GM23338 (cell line): ENCODE results near the gene FRMD1. TPM values are rescaled to one million over a fixed set of nuclear protein-coding genes. Genes with fewer than 3 reads are reported as not detected.

Experiments
- ATAC-seq: fragments of 200-7000 bp; cut with Tn5 transposase; 3 replicates; pipeline ENCODE4 v1.9.1; 2020
- DNase-seq: peaks from one replicate; pipeline ENCODE4 v3.0.0-alpha.2; 2015; ENCODE audit warnings: low spot score
- H2AFZ ChIP-seq: fragments of 200-600 bp; sonication (generic); 2 replicates; pipeline ENCODE4 v1.8.0; 2016; ENCODE audit warnings: antibody characterized with exemption, mild to moderate bottlenecking, moderate library complexity
- H3F3A ChIP-seq: fragments of 200-600 bp; sonication (generic); replicated peaks from 2 replicates; pipeline ENCODE4 v1.8.0; 2017; ENCODE audit warnings: antibody characterized with exemption, mixed run types, low read depth
- H3K27ac ChIP-seq: fragments of 200-600 bp; sonication (generic); 2 replicates; pipeline ENCODE4 v1.6.1; 2016; ENCODE audit warnings: low read depth
- H3K27me3 ChIP-seq: fragments of 200-600 bp; sonication (generic); 2 replicates; pipeline ENCODE4 v1.8.0; 2016; ENCODE audit warnings: mild to moderate bottlenecking, mixed run types, moderate library complexity; ENCODE audit not compliant: insufficient read depth
- H3K36me3 ChIP-seq: fragments of 200-600 bp; sonication (generic); 2 replicates; pipeline ENCODE4 v1.8.0; 2016; ENCODE audit warnings: mild to moderate bottlenecking; ENCODE audit not compliant: insufficient read depth
- H3K4me1 ChIP-seq: fragments of 200-600 bp; sonication (generic); 2 replicates; pipeline ENCODE4 v1.8.0; 2016; ENCODE audit warnings: mild to moderate bottlenecking, moderate library complexity; ENCODE audit not compliant: insufficient read depth
- H3K4me2 ChIP-seq: fragments of 200-600 bp; sonication (generic); 2 replicates; pipeline ENCODE4 v1.7.1; 2017; ENCODE audit warnings: mixed run types
- H3K4me3 ChIP-seq: fragments of 200-600 bp; sonication (generic); 2 replicates; pipeline ENCODE4 v1.6.1; 2016; ENCODE audit warnings: mixed run types
- H3K79me2 ChIP-seq: fragments of 200-600 bp; sonication (generic); replicated peaks from 2 replicates; pipeline ENCODE4 v1.8.0; 2017; ENCODE audit warnings: mild to moderate bottlenecking; ENCODE audit not compliant: insufficient read depth
- H3K9me2 ChIP-seq: fragments of 200-600 bp; sonication (generic); 2 replicates; pipeline ENCODE4 v1.8.0; 2017; ENCODE audit not compliant: insufficient read depth
- H4K20me1 ChIP-seq: fragments of 200-600 bp; sonication (generic); replicated peaks from 2 replicates; pipeline ENCODE4 v1.8.0; 2017; ENCODE audit warnings: mild to moderate bottlenecking; ENCODE audit not compliant: insufficient read depth
- H3K27ac Mint-ChIP-seq: 2 replicates; pipeline ENCODE4 v1.8.0; 2020; ENCODE audit warnings: inconsistent platforms, mild to moderate bottlenecking, moderate library complexity, mixed read lengths
- H3K27me3 Mint-ChIP-seq: 3 replicates; pipeline ENCODE4 v1.8.0; 2022; ENCODE audit warnings: low read depth, mild to moderate bottlenecking, moderate library complexity, mixed read lengths, inconsistent platforms; ENCODE audit not compliant: insufficient read depth, poor library complexity
- H3K36me3 Mint-ChIP-seq: 3 replicates; pipeline ENCODE4 v1.8.0; 2021; ENCODE audit warnings: low read depth, mild to moderate bottlenecking, inconsistent platforms, moderate library complexity, mixed read lengths
- H3K4me1 Mint-ChIP-seq: 3 replicates; pipeline ENCODE4 v1.8.0; 2020; ENCODE audit warnings: mild to moderate bottlenecking, inconsistent platforms, mixed read lengths
- H3K4me3 Mint-ChIP-seq: 3 replicates; pipeline ENCODE4 v1.8.0; 2021; ENCODE audit warnings: moderate library complexity, mild to moderate bottlenecking, inconsistent platforms, mixed read lengths
- H3K9me3 Mint-ChIP-seq: 3 replicates; pipeline ENCODE4 v1.8.0; 2020; ENCODE audit warnings: moderate library complexity, mild to moderate bottlenecking, inconsistent platforms, mixed read lengths
- CREB1 ChIP-seq: fragments of 250-450 bp; sonication (Bioruptor Pico); IDR thresholded peaks from 2 replicates; pipeline ENCODE4 v1.5.0; 2020; ENCODE audit warnings: low read depth, mild to moderate bottlenecking, moderate library complexity
- EZH2 ChIP-seq: fragments of 200-600 bp; sonication (generic); IDR thresholded peaks from one replicate; pipeline ENCODE4 v1.8.0; 2017; ENCODE audit warnings: antibody characterized with exemption, mild to moderate bottlenecking, low read depth; ENCODE audit not compliant: unreplicated experiment
- EZH2phosphoT487 ChIP-seq: fragments of 200-600 bp; sonication (generic); IDR thresholded peaks from one replicate; pipeline ENCODE4 v1.8.1; 2018; ENCODE audit warnings: antibody characterized with exemption; ENCODE audit not compliant: unreplicated experiment
- JUNB ChIP-seq: IDR thresholded peaks from one replicate; pipeline ENCODE4 v1.6.1; 2016; ENCODE audit warnings: antibody characterized with exemption; ENCODE audit not compliant: unreplicated experiment
- NANOG ChIP-seq: IDR thresholded peaks from 2 replicates; pipeline ENCODE4 v1.6.1; 2016; ENCODE audit warnings: antibody characterized with exemption, borderline replicate concordance
- POLR2AphosphoS5 ChIP-seq: IDR thresholded peaks from 2 replicates; pipeline ENCODE4 v1.6.1; 2016; ENCODE audit warnings: antibody characterized with exemption, low read depth
- STAT1 ChIP-seq: IDR thresholded peaks from one replicate; pipeline ENCODE4 v1.6.1; 2016; ENCODE audit warnings: antibody characterized with exemption; ENCODE audit not compliant: unreplicated experiment
- ZNF114 ChIP-seq: fragments of 250-450 bp; sonication (Bioruptor Pico); IDR thresholded peaks from 2 replicates; pipeline ENCODE4 v1.5.0; 2020; ENCODE audit warnings: mild to moderate bottlenecking, moderate library complexity
- polyA plus RNA-seq: library from polyadenylated mRNA; unstranded; fragments of >200 nt; fragmentation: Nextera tagmentation; extraction: Ambion mirVana; gene quantifications from 2 replicates; pipeline ENCODE4 v1.2.1, GENCODE V29; 2016
- total RNA-seq: library from RNA; depleted of rRNA; stranded (reverse); fragments of >200 nt; shearing (Covaris generic); gene quantifications from 2 replicates; pipeline ENCODE4 v1.2.3, GENCODE V29; 2014
- TF ChIP-seq, protein P1 (sequence below): IDR thresholded peaks from one replicate; pipeline ENCODE4 v1.6.1; 2018; ENCODE audit warnings: antibody characterized with exemption; ENCODE audit not compliant: unreplicated experiment
- TF ChIP-seq, protein P2 (sequence below), 2 experiments: fragments of 200-600 bp in 1 of 2; sonication (generic) in 1 of 2; conservative IDR thresholded peaks; 2 replicates each; pipeline versions ENCODE4 v1.5.1 to v1.6.1; 2016 to 2017; ENCODE audit warnings: antibody characterized with exemption in 2 of 2, low read depth in 2 of 2, mild to moderate bottlenecking in 2 of 2, moderate library complexity in 1 of 2
- TF ChIP-seq, protein P3 (sequence below): IDR thresholded peaks from 2 replicates; pipeline ENCODE4 v1.6.1; 2016; ENCODE audit warnings: antibody characterized with exemption

Gene FRMD1
- total and polyA plus RNA-seq, 2 experiments from 2014 or later, result 1.0 to 2.0 TPM

DNA sequence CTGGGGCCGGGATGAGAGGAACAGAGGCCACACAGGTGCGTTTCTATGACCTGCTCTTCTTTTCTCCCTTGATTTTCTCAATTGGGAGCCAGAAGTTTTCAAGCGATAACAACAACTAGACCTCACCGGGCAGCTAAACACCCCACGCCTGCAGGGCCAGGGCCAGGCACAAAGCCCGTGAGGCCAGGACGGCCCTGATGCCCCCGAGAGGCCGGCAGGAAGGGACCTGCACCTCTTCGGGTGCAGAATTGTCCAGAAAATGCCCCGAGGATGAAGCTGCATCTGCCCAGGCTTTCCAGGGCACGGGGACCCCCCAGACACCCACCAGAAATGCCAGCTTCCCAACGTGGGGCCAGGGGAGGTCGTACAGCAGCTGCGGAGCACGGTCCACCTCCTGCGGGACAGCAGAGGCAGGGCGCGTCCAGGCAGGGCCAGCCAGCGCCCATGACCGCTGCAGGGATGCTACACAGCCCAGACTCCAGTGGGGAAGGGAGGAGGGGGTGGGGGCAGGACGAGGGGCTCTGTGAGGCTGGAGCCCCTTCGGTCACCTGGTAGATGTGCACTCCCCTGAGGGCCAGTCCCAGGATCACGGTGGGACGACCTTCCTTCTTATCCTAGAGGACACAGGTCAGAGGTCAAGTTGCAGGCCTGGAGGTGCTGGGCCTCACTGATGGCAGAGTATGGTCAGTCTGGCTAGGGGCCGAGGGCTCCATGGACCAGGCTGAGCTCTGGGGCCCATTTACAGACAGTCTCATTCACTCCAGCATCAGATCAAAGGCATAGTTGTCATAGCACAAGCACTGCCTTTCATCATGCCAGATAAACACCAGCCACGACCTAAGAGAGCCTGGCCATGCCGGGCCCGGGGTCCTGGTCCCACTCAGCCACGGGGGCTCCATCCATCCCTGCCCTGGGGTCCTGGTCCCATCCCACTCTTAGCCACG is 16.4 kb downstream of the FRMD1 start:
- DNase-seq (no peak), ATAC-seq (no peak)
- no peaks in the 10 kb centered on the region for H3K27me3 ChIP-seq
- H3K9me3 Mint-ChIP-seq, result no peaks in the 10 kb centered on the region
- H3K4me3 ChIP-seq, result no peak overlapping the region
- H3K4me3 Mint-ChIP-seq, result no peak overlapping the region
- no peaks in the 10 kb centered on the region for H3K79me2 ChIP-seq
- H3K9me2 ChIP-seq, result no peaks in the 10 kb centered on the region
- TF ChIP-seq NANOG, result no peak
- TF ChIP-seq, protein P1, sequence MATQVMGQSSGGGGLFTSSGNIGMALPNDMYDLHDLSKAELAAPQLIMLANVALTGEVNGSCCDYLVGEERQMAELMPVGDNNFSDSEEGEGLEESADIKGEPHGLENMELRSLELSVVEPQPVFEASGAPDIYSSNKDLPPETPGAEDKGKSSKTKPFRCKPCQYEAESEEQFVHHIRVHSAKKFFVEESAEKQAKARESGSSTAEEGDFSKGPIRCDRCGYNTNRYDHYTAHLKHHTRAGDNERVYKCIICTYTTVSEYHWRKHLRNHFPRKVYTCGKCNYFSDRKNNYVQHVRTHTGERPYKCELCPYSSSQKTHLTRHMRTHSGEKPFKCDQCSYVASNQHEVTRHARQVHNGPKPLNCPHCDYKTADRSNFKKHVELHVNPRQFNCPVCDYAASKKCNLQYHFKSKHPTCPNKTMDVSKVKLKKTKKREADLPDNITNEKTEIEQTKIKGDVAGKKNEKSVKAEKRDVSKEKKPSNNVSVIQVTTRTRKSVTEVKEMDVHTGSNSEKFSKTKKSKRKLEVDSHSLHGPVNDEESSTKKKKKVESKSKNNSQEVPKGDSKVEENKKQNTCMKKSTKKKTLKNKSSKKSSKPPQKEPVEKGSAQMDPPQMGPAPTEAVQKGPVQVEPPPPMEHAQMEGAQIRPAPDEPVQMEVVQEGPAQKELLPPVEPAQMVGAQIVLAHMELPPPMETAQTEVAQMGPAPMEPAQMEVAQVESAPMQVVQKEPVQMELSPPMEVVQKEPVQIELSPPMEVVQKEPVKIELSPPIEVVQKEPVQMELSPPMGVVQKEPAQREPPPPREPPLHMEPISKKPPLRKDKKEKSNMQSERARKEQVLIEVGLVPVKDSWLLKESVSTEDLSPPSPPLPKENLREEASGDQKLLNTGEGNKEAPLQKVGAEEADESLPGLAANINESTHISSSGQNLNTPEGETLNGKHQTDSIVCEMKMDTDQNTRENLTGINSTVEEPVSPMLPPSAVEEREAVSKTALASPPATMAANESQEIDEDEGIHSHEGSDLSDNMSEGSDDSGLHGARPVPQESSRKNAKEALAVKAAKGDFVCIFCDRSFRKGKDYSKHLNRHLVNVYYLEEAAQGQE, result no peak
- H3K4me1 Mint-ChIP-seq, result no peaks in the 10 kb centered on the region
- no peaks in the 10 kb centered on the region for H3K36me3 Mint-ChIP-seq
- H3K27ac ChIP-seq, result no peak overlapping the region
- H4K20me1 ChIP-seq, result no peaks in the 10 kb centered on the region
- H3K4me1 ChIP-seq, result no peaks in the 10 kb centered on the region
- H3K36me3 ChIP-seq, result no peaks in the 10 kb centered on the region
- no peak overlapping the region for H3K4me2 ChIP-seq
- H3F3A ChIP-seq, result no peaks in the 10 kb centered on the region
- H3K27ac Mint-ChIP-seq, result no peak overlapping the region
- H2AFZ ChIP-seq, result no peak overlapping the region
- peaks cover 8% of the 10 kb centered on the region for H3K27me3 Mint-ChIP-seq

DNA sequence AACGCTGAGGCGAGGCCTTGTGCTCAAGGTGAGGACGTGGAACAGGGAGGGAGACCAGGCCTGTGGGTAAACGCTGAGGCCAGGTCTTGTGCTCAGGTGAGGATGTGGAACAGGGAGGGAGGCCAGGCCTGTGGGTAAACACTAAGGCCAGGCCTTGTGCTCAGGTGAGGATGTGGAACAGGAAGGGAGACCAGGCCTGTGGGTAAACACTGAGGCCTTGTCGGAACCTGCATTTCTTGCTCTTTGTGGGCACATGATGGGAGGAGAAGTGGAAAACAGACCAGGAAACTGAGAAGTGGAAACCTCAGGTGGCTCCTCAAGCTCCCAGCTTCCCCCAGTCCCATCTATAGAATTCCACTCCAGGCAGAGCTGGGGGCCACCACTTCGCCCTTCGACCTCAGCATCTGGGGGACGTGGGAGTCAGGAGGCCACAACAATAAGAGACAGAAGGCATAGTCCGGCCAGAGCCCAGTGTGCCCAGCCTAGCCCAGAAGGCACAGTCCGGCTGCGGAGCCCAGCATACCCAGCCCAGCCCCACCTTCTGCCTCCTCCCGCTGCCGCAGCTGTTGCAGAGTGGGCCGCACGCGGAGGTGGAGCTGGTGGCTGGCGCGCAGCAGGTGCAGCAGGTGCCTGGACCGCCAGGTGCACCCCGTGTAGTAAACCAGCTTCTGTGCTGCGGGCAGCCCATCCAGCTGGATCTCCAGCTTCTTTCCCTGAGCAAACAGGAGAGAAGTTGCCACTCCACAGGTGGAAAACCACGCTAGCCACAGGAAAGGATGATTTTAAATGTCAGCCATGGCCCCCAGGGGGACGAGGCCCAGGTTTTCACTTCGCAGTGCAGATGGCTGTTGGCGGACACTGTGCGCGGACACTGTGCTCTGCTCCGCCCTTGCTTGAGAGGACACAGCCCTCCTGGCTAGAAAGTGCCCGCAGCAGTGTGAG is 17.5 kb downstream of the FRMD1 start:
- H3K4me1 Mint-ChIP-seq, result no peaks in the 10 kb centered on the region
- Histone ChIP-seq H3K36me3 (no peaks in the 10 kb centered on the region), H2AFZ (no peak overlapping the region), H3K9me2 (no peaks in the 10 kb centered on the region), H3K79me2 (no peaks in the 10 kb centered on the region), H3K27me3 (no peaks in the 10 kb centered on the region), H3K4me2 (no peak overlapping the region), H3K27ac (no peak overlapping the region), H3K4me1 (no peaks in the 10 kb centered on the region), H4K20me1 (no peaks in the 10 kb centered on the region), H3K4me3 (no peak overlapping the region), H3F3A (no peaks in the 10 kb centered on the region)
- no peak overlapping the region for H3K27ac Mint-ChIP-seq
- H3K27me3 Mint-ChIP-seq, result peaks cover 8% of the 10 kb centered on the region
- DNase-seq, result no peak
- no peak for ATAC-seq
- no peak overlapping the region for H3K4me3 Mint-ChIP-seq
- H3K36me3 Mint-ChIP-seq, result no peaks in the 10 kb centered on the region
- no peaks in the 10 kb centered on the region for H3K9me3 Mint-ChIP-seq
- TF ChIP-seq NANOG (no peak), CREB1 (no peak), STAT1 (no peak), ZNF114 (no peak), JUNB (no peak), EZH2 (no peak), POLR2AphosphoS5 (no peak), EZH2phosphoT487 (no peak)
- TF ChIP-seq, protein P2, sequence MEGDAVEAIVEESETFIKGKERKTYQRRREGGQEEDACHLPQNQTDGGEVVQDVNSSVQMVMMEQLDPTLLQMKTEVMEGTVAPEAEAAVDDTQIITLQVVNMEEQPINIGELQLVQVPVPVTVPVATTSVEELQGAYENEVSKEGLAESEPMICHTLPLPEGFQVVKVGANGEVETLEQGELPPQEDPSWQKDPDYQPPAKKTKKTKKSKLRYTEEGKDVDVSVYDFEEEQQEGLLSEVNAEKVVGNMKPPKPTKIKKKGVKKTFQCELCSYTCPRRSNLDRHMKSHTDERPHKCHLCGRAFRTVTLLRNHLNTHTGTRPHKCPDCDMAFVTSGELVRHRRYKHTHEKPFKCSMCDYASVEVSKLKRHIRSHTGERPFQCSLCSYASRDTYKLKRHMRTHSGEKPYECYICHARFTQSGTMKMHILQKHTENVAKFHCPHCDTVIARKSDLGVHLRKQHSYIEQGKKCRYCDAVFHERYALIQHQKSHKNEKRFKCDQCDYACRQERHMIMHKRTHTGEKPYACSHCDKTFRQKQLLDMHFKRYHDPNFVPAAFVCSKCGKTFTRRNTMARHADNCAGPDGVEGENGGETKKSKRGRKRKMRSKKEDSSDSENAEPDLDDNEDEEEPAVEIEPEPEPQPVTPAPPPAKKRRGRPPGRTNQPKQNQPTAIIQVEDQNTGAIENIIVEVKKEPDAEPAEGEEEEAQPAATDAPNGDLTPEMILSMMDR (conservative IDR thresholded peaks at IDR 0.05; ENCODE audit: low read depth in 2 of 2), result no peak
- TF ChIP-seq, protein P3, sequence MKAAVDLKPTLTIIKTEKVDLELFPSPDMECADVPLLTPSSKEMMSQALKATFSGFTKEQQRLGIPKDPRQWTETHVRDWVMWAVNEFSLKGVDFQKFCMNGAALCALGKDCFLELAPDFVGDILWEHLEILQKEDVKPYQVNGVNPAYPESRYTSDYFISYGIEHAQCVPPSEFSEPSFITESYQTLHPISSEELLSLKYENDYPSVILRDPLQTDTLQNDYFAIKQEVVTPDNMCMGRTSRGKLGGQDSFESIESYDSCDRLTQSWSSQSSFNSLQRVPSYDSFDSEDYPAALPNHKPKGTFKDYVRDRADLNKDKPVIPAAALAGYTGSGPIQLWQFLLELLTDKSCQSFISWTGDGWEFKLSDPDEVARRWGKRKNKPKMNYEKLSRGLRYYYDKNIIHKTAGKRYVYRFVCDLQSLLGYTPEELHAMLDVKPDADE, result no peak
- TF ChIP-seq, protein P1, result no peak
